ENCODE data around the gene ALPL.
A peak's percentile ranks its signal among the peaks of the same experiment; 100 is the strongest.
"Not testable (repeated sequence)": the region's sequence is repeated elsewhere in the genome, so short reads cannot be mapped to it uniquely, and the experiment has no call there.

ALPL gene

GRCh38 chr1:21507511-21508270, 1.5 kb upstream of the ALPL start:
- no peak for DNase-seq (ENCODE audit: low spot score)

- DNase-seq (ENCODE audit: low spot score), result peak; percentile 41
Measured at GRCh38 chr1:21508580-21509350, 458 bp upstream of the ALPL start.

GRCh38 chr1:21510113-21510493, 880 bp downstream of the ALPL start:
- no peak for DNase-seq (ENCODE audit: low spot score)

- no peak for DNase-seq (ENCODE audit: low spot score)
Measured at GRCh38 chr1:21510885-21511578, 1.8 kb downstream of the ALPL start.

GRCh38 chr1:21511579-21512522, 2.6 kb downstream of the ALPL start:
- peak; percentile 76 for DNase-seq (ENCODE audit: low spot score)

- peak; percentile 13 for DNase-seq (ENCODE audit: low spot score)
Measured at GRCh38 chr1:21514245-21514644, 5.0 kb downstream of the ALPL start.

- DNase-seq (ENCODE audit: low spot score), result no peak
Measured at GRCh38 chr1:21517161-21517589, 8.0 kb downstream of the ALPL start.

GRCh38 chr1:21517660-21518480, 8.6 kb downstream of the ALPL start:
- no peak for DNase-seq (ENCODE audit: low spot score)

- no peak for DNase-seq (ENCODE audit: low spot score)
Measured at GRCh38 chr1:21518774-21519455, 9.7 kb downstream of the ALPL start.

GRCh38 chr1:21519486-21520070, 10.4 kb downstream of the ALPL start:
- DNase-seq (ENCODE audit: low spot score), result not testable (repeated sequence)

GRCh38 chr1:21520899-21521716, 11.9 kb downstream of the ALPL start:
- DNase-seq (ENCODE audit: low spot score), result peak; percentile 69

- no peak for DNase-seq (ENCODE audit: low spot score)
Measured at GRCh38 chr1:21521717-21522060, 12.5 kb downstream of the ALPL start.

GRCh38 chr1:21522525-21523038, 13.4 kb downstream of the ALPL start:
- DNase-seq (ENCODE audit: low spot score), result no peak

- no peak for DNase-seq (ENCODE audit: low spot score)
Measured at GRCh38 chr1:21523297-21523813, 14.1 kb downstream of the ALPL start.

GRCh38 chr1:21524220-21524619, 15.0 kb downstream of the ALPL start:
- no peak for DNase-seq (ENCODE audit: low spot score)

GRCh38 chr1:21524686-21525339, 15.6 kb downstream of the ALPL start:
- no peak for DNase-seq (ENCODE audit: low spot score)

GRCh38 chr1:21525340-21525717, 16.1 kb downstream of the ALPL start:
- DNase-seq (ENCODE audit: low spot score), result no peak

GRCh38 chr1:21526441-21526840, 17.2 kb downstream of the ALPL start:
- DNase-seq (ENCODE audit: low spot score), result no peak

Measured in kidney tubule cell (primary cell).